Measurements from ENCODE around the gene CCDC97. TPM values are rescaled to one million over a fixed set of nuclear protein-coding genes. Genes with fewer than 3 reads are reported as not detected.
A peak's percentile ranks its signal among the peaks of the same experiment; 100 is the strongest.

The CCDC97 gene
- total RNA-seq, 1 donor from 2014 or later, result 47.3 TPM

GRCh38 chr19:41328842-41329225 lies 18.9 kb downstream of the CCDC97 start:
- Mint-ChIP-seq H3K4me1 (peaks cover 38% of the 10 kb centered on the region), H3K9me3 (no peaks in the 10 kb centered on the region), H3K27ac (ENCODE audit: unreplicated experiment) (no peak overlapping the region), H3K36me3 (ENCODE audit: low read depth) (no peaks in the 10 kb centered on the region), H3K27me3 (ENCODE audit: low read depth) (peaks cover 36% of the 10 kb centered on the region), H3K4me3 (peak overlapping the region; percentile 65)
- TF ChIP-seq CTCF (conservative IDR thresholded peaks at IDR 0.05), result no peak
- DNase-seq (ENCODE audit: low read depth, low spot score), result no peak

- no peak overlapping the region for H3K27ac Mint-ChIP-seq (ENCODE audit: unreplicated experiment)
- H3K9me3 Mint-ChIP-seq, result no peaks in the 10 kb centered on the region
- peaks cover 24% of the 10 kb centered on the region for H3K27me3 Mint-ChIP-seq (ENCODE audit: low read depth)
- no peak for DNase-seq (ENCODE audit: low read depth, low spot score)
- H3K4me3 Mint-ChIP-seq, result no peak overlapping the region
- TF ChIP-seq CTCF (conservative IDR thresholded peaks at IDR 0.05), result no peak
- H3K4me1 Mint-ChIP-seq, result peaks cover 22% of the 10 kb centered on the region
- no peaks in the 10 kb centered on the region for H3K36me3 Mint-ChIP-seq (ENCODE audit: low read depth)
Measured at GRCh38 chr19:41330481-41330880, 20.5 kb downstream of the CCDC97 start.

GRCh38 chr19:41330946-41331678 lies 21.1 kb downstream of the CCDC97 start:
- Mint-ChIP-seq H3K4me1 (peaks cover 18% of the 10 kb centered on the region), H3K4me3 (no peak overlapping the region)
- no peak for DNase-seq (ENCODE audit: low read depth, low spot score)

GRCh38 chr19:41332000-41332399 lies 22.0 kb downstream of the CCDC97 start:
- no peak overlapping the region for H3K27ac Mint-ChIP-seq (ENCODE audit: unreplicated experiment)
- H3K36me3 Mint-ChIP-seq (ENCODE audit: low read depth), result no peaks in the 10 kb centered on the region
- no peaks in the 10 kb centered on the region for H3K9me3 Mint-ChIP-seq
- no peak for TF ChIP-seq CTCF (conservative IDR thresholded peaks at IDR 0.05)
- H3K4me3 Mint-ChIP-seq, result no peak overlapping the region
- H3K27me3 Mint-ChIP-seq (ENCODE audit: low read depth), result peaks cover 12% of the 10 kb centered on the region
- peaks cover 10% of the 10 kb centered on the region for H3K4me1 Mint-ChIP-seq
- DNase-seq (ENCODE audit: low read depth, low spot score), result no peak

More at GRCh38 chr19:41330946-41331678, 21.1 kb downstream of the CCDC97 start:
- TF ChIP-seq CTCF (conservative IDR thresholded peaks at IDR 0.05), result no peak
- Mint-ChIP-seq H3K9me3 (no peaks in the 10 kb centered on the region), H3K36me3 (ENCODE audit: low read depth) (no peaks in the 10 kb centered on the region), H3K27me3 (ENCODE audit: low read depth) (peaks cover 21% of the 10 kb centered on the region), H3K27ac (ENCODE audit: unreplicated experiment) (no peak overlapping the region)

- no peak overlapping the region for H3K4me3 Mint-ChIP-seq
- peaks cover 8% of the 10 kb centered on the region for H3K4me1 Mint-ChIP-seq
- no peak overlapping the region for H3K27ac Mint-ChIP-seq (ENCODE audit: unreplicated experiment)
- H3K9me3 Mint-ChIP-seq, result no peaks in the 10 kb centered on the region
- H3K36me3 Mint-ChIP-seq (ENCODE audit: low read depth), result no peaks in the 10 kb centered on the region
- no peak for DNase-seq (ENCODE audit: low read depth, low spot score)
- TF ChIP-seq CTCF (conservative IDR thresholded peaks at IDR 0.05), result no peak
- peaks cover 10% of the 10 kb centered on the region for H3K27me3 Mint-ChIP-seq (ENCODE audit: low read depth)
Measured at GRCh38 chr19:41332468-41332867, 22.5 kb downstream of the CCDC97 start.

All from neural crest cell (in vitro differentiated cells).